HepG2 (cell line): ENCODE measurements around the gene EMILIN3. TPM values are rescaled to one million over a fixed set of nuclear protein-coding genes. Genes with fewer than 3 reads are reported as not detected.
A peak's percentile ranks its signal among the peaks of the same experiment; 100 is the strongest.

Source experiments
- GABPA ChIP-seq, 2 experiments: IDR thresholded peaks; 2 replicates each; pipeline ENCODE4 v1.6.1; 2011 to 2016; ENCODE audit warnings: low read depth in 2 of 2, low read length in 1 of 2, missing biosample characterization in 1 of 2, missing genetic modification characterization in 1 of 2
- GABPB1 ChIP-seq: IDR thresholded peaks from 2 replicates; pipeline ENCODE4 v1.6.1; 2016; ENCODE audit warnings: mild to moderate bottlenecking, missing genetic modification reagents, moderate library complexity, missing compliant biosample characterization
- ISX ChIP-seq: sonication (generic); formaldehyde crosslinking; conservative IDR thresholded peaks from 2 replicates; pipeline ENCODE4 v1.5.0; 2020; ENCODE audit warnings: missing genetic modification reagents
- LCORL ChIP-seq, 2 experiments: fragments of 450-650 bp in 1 of 2; sonication (generic) in 1 of 2; formaldehyde crosslinking in 1 of 2; IDR thresholded peaks; 2 replicates each; pipeline versions ENCODE4 v1.5.0 to v1.6.1; 2017 to 2020; ENCODE audit warnings: antibody characterized with exemption in 1 of 2, missing genetic modification reagents in 1 of 2
- MTF2 ChIP-seq: sonication (generic); formaldehyde crosslinking; IDR thresholded peaks from 2 replicates; pipeline ENCODE4 v1.5.0; 2020; ENCODE audit warnings: missing genetic modification reagents, borderline replicate concordance
- SATB2 ChIP-seq: sonication (generic); formaldehyde crosslinking; IDR thresholded peaks from 2 replicates; pipeline ENCODE4 v1.5.0; 2020; ENCODE audit warnings: missing genetic modification reagents
- ZFP82 ChIP-seq: sonication (generic); formaldehyde crosslinking; IDR thresholded peaks from 2 replicates; pipeline ENCODE4 v1.5.1; 2020; ENCODE audit warnings: mild to moderate bottlenecking, missing genetic modification reagents, borderline replicate concordance
- ZFP90 ChIP-seq: sonication (generic); formaldehyde crosslinking; IDR thresholded peaks from 2 replicates; pipeline ENCODE4 v1.8.0; 2022; ENCODE audit warnings: missing genetic modification reagents, mild to moderate bottlenecking, inconsistent platforms, borderline replicate concordance
- ZNF337 ChIP-seq: sonication (generic); formaldehyde crosslinking; IDR thresholded peaks from 2 replicates; pipeline ENCODE4 v1.5.1; 2020; ENCODE audit warnings: missing genetic modification reagents, low read depth, mild to moderate bottlenecking, borderline replicate concordance
- ZNF564 ChIP-seq: sonication (generic); formaldehyde crosslinking; IDR thresholded peaks from 2 replicates; pipeline ENCODE4 v1.8.1; 2023; ENCODE audit warnings: mild to moderate bottlenecking, missing genetic modification reagents
- ZNF800 ChIP-seq: sonication (generic); formaldehyde crosslinking; IDR thresholded peaks from 2 replicates; pipeline ENCODE4 v1.4.0; 2020; ENCODE audit warnings: missing genetic modification reagents
- ZNF878 ChIP-seq: sonication (generic); formaldehyde crosslinking; IDR thresholded peaks from 2 replicates; pipeline ENCODE4 v1.8.1; 2023; ENCODE audit warnings: mild to moderate bottlenecking, missing genetic modification reagents, moderate library complexity
- polyA plus RNA-seq, 8 experiments: library from polyadenylated mRNA; depleted of rRNA in 3 of 8; stranded (reverse) in 7 of 8; unstranded in 1 of 8; fragments of >200 nt; fragmentation: Illumina TruSeq in 4 of 8; extraction: Trizol in 4 of 8; gene quantifications; 2 replicates each; pipeline versions ENCODE4 v1.2.1 to v1.2.3, GENCODE V29; 2011 to 2016; ENCODE audit warnings: low read depth in 4 of 8, missing spikeins in 1 of 8, mixed read lengths in 1 of 8; ENCODE audit not compliant: insufficient read depth in 1 of 8
- total RNA-seq, 5 experiments: library from RNA; depleted of rRNA; stranded (reverse); fragments of >200 nt; fragmentation: Illumina TruSeq; extraction: Trizol; gene quantifications; 2 replicates each; pipeline ENCODE4 v1.2.3, GENCODE V29; 2016; ENCODE audit warnings: low read depth in 1 of 5
- TF ChIP-seq, protein P1 (sequence below): sonication (generic); formaldehyde crosslinking; IDR thresholded peaks from 2 replicates; pipeline ENCODE4 v1.4.0; 2020; ENCODE audit warnings: mild to moderate bottlenecking, missing genetic modification reagents, borderline replicate concordance
- TF ChIP-seq, protein P2 (sequence below): sonication (generic); formaldehyde crosslinking; IDR thresholded peaks from 2 replicates; pipeline ENCODE4 v1.4.0; 2020; ENCODE audit warnings: missing genetic modification reagents
- TF ChIP-seq, protein P3 (sequence below), 2 experiments: sonication (generic) in 1 of 2; formaldehyde crosslinking in 1 of 2; IDR thresholded peaks; 2 replicates each; pipeline versions ENCODE4 v1.5.1 to v1.6.1; 2011 to 2020; ENCODE audit warnings: borderline replicate concordance in 1 of 2, low read depth in 1 of 2, low read length in 1 of 2, mild to moderate bottlenecking in 1 of 2, missing genetic modification reagents in 1 of 2, moderate library complexity in 1 of 2

EMILIN3 gene
- total and polyA plus RNA-seq, 2 of the 13 experiments (the other 11 are each of a cell fraction or from before 2014, with no cell fraction given) = 0.25 to 0.29 TPM

- TF ChIP-seq, protein P1, sequence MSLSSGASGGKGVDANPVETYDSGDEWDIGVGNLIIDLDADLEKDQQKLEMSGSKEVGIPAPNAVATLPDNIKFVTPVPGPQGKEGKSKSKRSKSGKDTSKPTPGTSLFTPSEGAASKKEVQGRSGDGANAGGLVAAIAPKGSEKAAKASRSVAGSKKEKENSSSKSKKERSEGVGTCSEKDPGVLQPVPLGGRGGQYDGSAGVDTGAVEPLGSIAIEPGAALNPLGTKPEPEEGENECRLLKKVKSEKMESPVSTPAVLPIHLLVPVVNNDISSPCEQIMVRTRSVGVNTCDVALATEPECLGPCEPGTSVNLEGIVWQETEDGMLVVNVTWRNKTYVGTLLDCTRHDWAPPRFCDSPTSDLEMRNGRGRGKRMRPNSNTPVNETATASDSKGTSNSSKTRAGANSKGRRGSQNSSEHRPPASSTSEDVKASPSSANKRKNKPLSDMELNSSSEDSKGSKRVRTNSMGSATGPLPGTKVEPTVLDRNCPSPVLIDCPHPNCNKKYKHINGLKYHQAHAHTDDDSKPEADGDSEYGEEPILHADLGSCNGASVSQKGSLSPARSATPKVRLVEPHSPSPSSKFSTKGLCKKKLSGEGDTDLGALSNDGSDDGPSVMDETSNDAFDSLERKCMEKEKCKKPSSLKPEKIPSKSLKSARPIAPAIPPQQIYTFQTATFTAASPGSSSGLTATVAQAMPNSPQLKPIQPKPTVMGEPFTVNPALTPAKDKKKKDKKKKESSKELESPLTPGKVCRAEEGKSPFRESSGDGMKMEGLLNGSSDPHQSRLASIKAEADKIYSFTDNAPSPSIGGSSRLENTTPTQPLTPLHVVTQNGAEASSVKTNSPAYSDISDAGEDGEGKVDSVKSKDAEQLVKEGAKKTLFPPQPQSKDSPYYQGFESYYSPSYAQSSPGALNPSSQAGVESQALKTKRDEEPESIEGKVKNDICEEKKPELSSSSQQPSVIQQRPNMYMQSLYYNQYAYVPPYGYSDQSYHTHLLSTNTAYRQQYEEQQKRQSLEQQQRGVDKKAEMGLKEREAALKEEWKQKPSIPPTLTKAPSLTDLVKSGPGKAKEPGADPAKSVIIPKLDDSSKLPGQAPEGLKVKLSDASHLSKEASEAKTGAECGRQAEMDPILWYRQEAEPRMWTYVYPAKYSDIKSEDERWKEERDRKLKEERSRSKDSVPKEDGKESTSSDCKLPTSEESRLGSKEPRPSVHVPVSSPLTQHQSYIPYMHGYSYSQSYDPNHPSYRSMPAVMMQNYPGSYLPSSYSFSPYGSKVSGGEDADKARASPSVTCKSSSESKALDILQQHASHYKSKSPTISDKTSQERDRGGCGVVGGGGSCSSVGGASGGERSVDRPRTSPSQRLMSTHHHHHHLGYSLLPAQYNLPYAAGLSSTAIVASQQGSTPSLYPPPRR (CRISPR knock-in tag) = 0 out of 2 replicates have a peak, but pooled peaks have one; percentile 4
- TF ChIP-seq, protein P2, sequence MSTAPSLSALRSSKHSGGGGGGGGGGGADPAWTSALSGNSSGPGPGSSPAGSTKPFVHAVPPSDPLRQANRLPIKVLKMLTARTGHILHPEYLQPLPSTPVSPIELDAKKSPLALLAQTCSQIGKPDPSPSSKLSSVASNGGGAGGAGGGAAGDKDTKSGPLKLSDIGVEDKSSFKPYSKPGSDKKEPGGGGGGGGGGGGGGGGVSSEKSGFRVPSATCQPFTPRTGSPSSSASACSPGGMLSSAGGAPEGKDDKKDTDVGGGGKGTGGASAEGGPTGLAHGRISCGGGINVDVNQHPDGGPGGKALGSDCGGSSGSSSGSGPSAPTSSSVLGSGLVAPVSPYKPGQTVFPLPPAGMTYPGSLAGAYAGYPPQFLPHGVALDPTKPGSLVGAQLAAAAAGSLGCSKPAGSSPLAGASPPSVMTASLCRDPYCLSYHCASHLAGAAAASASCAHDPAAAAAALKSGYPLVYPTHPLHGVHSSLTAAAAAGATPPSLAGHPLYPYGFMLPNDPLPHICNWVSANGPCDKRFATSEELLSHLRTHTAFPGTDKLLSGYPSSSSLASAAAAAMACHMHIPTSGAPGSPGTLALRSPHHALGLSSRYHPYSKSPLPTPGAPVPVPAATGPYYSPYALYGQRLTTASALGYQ (CRISPR knock-in tag) = 0 out of 2 replicates have a peak, but pooled peaks have one; percentile 21
- TF ChIP-seq, protein P3, sequence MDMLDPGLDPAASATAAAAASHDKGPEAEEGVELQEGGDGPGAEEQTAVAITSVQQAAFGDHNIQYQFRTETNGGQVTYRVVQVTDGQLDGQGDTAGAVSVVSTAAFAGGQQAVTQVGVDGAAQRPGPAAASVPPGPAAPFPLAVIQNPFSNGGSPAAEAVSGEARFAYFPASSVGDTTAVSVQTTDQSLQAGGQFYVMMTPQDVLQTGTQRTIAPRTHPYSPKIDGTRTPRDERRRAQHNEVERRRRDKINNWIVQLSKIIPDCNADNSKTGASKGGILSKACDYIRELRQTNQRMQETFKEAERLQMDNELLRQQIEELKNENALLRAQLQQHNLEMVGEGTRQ (IDR thresholded peaks at IDR 0.05; ENCODE audit: low read depth, low read length) = no peak
- TF ChIP-seq, protein P3 (CRISPR knock-in tag; IDR thresholded peaks at IDR 0.05; ENCODE audit: borderline replicate concordance) = peak; percentile 49; the same call in 1 of the 2 replicates
- TF ChIP-seq ZNF800 (CRISPR knock-in tag) (peak; percentile 71; the same call in 1 of the 2 replicates), LCORL (IDR thresholded peaks at IDR 0.05) (no peak), LCORL (CRISPR knock-in tag; IDR thresholded peaks at IDR 0.05) (0 out of 2 replicates have a peak, but pooled peaks have one; percentile 56), ISX (0 out of 2 replicates have a peak, but pooled peaks have one; percentile 52), ZFP90 (CRISPR knock-in tag) (peak; percentile 88; the same call in 1 of the 2 replicates), GABPB1 (CRISPR knock-in tag) (no peak), ZNF337 (CRISPR knock-in tag) (no peak), SATB2 (CRISPR knock-in tag) (0 out of 2 replicates have a peak, but pooled peaks have one; percentile 51), ZNF878 (CRISPR knock-in tag) (peak; percentile 52; the same call in 1 of the 2 replicates), MTF2 (peak; percentile 33; the same call in 1 of the 2 replicates), ZFP82 (CRISPR knock-in tag) (peak; percentile 90; the same call in 1 of the 2 replicates), ZNF564 (CRISPR knock-in tag) (peak; percentile 42; the same call in 1 of the 2 replicates), GABPA (IDR thresholded peaks at IDR 0.05; ENCODE audit: low read depth, low read length) (no peak), GABPA (CRISPR knock-in tag; IDR thresholded peaks at IDR 0.05; ENCODE audit: low read depth) (no peak)
Measured at GRCh38 chr20:41318271-41318649, 48.4 kb downstream of the EMILIN3 start (continued).
